GM21786 (cell line): ENCODE results near the gene CHCHD10.

ENCODE experiments used
- ATAC-seq: cut with Tn5 transposase; IDR thresholded peaks from one replicate; pipeline ENCODE4 v1.9.1; 2021; ENCODE audit not compliant: unreplicated experiment

Gene CHCHD10

DNA sequence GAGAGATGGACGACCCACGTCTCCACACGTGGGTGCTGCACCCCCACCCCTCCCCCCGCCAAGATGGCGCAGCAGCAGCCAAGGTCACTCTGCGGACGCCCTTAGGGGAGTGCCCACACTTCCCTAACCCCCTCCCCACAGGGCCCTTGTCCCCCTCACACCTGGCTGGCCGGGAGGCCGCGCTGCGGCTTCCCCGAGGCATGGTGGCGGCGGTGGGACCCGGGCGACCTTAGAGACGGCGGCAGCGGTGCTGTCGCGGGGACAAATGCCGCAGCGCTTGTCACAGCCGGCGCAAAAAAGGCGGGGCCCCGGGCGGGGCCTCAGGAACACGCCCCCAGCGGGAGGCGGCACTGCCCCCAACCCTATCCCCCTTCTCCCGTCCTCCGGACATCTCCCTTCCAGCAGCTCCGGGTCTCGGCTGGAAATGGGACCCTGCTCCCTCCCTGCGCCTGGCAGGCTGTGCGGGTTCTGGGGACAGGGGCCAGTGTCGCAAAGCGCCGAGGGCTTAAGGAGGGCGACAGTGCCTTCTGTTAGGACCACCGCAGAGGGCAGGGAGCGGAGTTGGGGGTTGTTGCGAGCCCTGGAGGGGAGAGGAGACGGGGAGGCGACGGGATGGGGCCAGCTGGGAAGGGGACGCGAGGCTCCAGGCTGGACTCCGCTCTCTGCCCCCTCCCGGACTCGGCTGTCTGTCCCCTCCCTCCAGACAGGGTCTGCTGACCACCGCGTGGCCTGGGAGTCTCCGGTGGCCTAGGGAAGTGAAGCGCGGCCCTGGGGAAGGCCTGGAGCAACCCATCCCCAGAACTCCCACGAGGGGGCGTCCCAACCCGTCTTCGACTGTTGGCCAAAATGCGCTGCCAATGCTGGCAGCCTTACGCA lies at the start of gene CHCHD10:
Gene CHCHD10, minus strand, starts transcription at position 300 of the 876 bp plus-strand sequence. Its CDS starts 98 bp downstream, at position 202.
- peak; percentile 51 for ATAC-seq

DNA sequence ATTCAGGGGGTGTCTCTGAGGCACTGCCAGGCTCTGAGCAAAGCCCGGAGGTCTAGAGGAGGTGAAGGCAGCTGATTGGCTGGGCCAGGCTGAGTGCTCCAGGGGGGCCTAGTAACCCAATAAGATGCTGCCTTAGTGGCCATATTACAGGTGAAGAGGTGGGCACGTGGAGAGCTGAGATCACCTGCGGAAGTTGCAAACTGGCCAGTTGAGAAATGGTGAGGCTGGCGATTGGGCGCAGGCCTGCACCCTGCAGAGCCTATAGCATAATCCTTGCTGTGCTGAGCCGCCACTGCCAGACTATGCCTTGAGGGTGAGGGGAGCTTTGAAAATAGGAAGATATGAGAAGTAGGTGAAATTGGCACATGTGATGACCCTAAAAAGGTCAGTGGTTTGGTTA lies 49.4 kb upstream of the CHCHD10 start:
- no peak for ATAC-seq

DNA sequence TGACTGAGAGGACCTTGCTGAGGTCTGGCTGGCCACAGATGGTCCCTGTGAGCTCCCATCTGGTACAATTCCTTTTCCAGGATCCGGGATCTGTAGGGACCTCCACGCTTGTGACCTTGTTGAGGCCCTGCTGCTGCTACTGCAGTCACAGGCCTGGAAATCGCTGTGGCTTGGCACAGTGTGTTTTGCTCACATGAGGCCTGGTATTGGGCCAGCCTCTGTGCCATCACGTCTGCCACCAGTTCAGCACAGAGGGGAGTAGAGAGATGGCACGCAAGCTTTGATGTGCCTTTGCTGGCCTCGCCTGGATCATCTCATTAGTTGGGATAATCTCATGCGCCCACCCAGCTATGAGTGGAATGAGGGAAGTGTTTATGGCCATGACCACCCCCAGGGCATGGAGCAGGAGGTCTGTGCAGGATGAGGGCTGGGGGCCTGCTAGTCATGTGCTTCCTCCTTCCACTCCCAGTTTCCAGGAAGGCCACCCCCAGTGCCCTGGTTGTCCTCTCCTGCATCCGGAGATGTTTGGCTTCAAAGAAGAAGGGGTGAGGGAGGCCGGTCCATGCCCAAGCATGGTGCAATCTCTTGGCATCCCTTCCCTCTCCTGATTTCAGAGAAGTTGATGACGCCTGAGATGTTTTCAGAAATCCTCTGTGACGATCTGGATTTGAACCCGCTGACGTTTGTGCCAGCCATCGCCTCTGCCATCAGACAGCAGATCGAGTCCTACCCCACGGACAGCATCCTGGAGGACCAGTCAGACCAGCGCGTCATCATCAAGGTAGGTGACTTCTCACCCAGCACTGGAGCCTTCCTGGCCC lies 48.6 kb upstream of the CHCHD10 start:
- ATAC-seq: no peak

DNA sequence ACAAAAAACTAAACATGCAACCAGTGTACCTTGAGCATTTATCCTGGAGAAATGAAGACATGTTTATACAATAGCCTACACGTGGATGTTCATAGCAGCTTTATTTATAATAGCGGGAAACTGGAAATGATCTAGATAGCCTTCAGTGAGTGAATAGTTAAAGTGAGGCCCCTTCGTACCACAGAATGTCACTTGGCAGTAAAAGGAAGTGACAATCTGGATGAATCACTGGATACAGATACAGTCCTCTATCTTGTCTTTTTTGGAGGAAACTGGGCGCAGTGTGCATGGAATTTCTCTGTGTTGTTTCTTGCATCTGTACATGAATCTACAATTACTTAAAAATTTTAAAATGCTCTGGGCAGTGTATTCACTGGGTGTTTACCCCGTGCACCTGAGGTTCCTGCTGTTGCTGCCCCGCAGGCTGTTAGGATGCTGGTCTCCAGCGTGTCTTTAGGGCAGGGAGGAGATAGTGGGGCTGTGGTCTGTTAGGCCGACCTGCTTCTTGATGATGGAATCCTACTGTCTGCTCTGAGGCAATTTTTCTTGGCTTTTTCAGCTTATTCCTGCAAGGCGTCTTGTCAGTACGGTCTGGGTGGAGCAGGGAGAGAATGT lies 47.9 kb upstream of the CHCHD10 start:
- ATAC-seq: no peak

DNA sequence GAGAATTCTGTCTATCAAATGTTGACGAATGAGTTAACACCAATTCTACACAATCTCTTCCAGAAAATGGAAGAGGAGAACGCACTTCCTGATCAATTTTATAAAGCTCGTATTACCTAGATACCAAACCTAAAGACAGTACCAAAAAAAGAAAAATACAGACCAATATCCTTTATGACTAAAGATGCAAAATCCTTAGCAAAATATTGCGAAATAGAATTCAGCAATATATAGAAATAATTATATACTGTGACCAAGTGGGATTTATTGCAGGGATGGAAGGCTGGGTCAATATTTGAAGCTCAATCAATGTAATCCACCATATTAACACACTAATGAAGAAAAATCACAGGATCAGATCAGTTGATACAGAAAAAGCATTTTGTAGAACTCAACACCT lies 44.6 kb upstream of the CHCHD10 start:
- no peak for ATAC-seq

DNA sequence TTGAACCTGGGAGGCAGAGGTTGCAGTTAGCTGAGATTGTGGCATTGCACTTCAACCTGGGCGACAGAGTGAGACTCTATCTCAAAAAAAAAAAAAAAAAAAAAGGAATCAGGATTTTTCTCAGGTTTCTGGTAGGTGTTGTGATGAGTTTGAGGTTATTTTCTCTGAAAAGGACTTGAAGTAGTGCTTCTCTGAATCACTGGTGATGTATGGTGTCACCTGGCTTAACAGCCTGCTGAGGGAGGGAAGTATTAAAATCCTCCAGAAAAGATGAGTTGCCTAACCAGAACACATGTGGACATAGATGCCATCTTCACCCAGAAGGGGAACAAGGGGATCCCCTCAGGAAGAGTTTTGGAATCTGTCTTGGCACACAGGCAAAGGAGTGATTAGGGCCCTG lies 39.1 kb upstream of the CHCHD10 start:
- no peak for ATAC-seq

DNA sequence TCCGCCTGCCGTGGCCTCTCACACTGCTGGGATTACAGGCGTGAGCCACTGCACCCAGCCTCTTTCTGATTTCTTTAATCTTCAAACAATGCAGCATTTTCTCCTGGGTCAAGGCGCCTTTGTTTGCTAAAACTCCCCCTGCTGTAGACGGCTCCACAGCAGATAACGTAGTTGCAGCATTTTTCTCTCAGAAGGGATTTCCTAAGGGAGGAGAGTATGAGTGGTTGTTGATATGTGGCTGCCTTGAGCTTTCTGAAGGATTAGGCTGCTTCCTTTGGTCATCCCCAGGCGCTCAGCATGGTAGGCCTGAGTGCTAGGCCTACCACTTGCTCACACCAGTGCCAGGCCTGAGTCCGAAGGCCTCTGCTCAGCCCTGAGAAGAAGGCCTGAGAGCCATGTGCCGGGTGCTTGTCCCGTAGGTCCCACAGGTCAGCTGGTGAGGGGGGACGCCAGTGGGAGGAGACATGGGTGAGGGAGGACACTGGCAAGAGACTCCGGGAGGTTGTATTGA lies 37.1 kb upstream of the CHCHD10 start:
- ATAC-seq: no peak

DNA sequence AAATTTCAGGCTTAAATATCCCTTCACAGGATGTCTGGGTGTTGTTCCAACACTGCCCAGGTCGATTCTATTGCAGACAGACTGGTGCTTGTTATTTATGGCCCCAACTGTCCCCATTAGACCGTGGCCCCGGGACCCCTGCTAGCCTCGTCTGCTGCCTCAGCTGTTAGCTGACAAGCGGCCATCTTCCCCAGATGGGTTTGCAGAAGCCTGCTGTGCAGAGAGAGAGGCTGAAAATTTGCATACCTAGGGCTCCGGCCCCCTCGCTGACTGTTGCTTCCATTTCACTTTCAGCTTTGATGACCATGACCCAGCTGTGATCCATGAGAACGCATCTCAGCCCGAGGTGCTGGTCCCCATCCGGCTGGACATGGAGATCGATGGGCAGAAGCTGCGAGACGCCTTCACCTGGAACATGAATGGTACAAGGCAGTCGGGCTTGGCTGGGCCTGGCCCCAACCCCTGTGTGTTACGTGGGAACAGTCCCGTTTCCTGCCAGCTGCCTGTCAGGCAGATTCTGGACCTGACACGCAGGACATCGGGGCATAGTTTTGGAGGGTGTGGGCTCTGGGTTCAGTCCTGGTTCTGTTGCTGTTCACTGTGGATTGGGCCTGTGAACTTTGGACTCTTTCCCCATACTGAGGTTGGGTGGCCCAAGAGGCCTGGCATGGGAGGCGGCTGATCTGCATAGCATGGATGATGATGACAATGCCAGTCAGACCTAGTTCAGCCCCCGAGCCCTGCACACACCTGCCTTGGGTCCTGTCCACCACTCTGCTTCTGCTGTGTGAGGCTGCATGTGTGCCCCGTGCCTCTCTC lies 35.4 kb upstream of the CHCHD10 start:
- ATAC-seq: no peak

DNA sequence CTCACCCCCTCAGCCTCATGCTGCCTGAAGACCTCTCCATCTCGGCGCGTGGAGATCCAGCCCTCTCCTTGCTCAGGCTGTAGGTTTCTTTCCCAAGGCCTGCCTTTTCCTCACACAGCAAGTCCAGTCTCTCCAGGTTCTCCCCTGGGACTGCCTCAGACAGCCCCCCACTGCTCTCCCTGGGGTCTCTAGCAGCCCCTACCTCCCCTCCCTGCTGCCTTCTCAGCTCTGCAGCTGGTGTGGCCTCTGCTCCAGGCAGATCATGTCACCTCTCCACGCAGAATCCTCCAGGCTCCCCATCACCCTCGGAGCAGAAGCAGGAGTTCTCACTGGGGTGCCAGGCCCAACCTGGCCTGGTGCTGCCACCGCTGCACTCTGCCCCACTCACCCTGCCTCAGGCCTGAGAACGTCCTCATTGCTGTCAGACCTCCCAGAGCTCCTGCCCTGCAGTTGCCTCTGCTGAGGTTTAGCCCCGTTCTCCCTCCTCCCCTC lies 34.2 kb upstream of the CHCHD10 start:
- ATAC-seq: no peak

DNA sequence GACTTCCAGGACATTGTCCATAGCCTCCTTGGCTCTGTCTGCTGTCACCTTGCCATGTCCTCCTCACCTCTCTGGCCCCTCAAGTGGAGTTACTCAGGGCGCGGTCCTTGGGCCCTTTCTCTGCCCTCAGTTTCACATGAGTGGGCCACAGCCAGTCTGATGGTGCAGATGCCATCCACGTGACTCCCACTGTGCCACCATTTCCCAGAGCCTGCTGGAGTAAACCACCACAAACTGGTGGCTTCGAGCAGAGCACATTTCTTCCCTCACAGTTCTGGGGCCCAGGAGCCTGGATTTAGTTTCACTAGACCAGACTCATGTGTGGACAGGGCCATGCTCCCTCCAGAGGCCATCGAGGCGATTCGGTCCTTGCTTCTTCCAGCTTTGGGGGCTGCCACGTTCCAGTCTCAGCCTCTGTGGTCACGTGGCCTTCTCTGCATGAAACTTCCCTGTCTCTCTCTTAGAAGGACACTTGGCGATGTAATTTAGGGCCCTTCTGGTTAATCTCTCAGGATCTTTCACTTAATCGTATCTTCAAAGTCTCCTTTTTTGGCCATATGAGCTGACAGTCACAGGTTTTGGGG lies 33.6 kb upstream of the CHCHD10 start:
- no peak for ATAC-seq

DNA sequence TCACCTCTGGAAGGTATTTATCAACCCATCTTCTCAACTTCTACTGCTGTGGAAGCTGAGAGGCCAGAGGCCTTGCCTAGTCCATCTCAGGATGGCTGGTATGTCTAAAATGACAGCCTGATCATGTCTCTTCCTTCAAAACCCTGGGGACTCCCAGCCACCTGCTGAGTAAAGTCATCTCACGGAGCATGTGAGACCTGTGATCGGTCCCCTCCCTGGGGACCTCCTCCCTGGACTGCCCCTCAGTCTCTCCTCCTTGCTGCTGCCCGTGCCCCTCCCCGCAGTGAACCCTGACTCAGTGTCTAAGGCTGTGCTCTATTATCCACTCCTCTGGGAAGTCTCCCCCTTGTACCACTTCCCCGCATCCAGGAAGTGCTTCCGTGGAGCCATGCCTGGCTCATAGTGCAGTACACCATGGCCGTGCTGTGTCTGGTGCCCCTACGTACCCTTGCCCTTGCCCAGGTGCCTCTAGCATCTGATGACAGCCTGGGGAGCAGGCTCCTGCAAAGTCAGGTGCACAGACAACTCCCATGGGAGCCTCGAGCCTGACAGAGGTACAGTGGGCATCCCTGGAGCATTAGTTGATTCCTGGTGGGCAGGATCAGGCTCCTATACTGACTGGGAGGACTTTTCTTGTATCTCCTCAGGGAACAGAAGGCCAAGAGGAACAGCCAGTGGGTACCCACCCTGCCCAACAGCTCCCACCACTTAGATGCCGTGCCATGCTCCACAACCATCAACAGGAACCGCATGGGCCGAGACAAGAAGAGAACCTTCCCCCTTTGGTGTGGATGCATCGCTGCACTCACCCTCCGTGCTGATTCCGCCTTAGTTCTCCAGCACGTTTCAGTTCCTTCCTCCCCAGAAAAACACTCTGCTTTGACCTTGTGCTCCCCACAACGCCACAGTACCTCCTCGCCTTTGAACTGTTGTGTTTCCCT lies 32.8 kb upstream of the CHCHD10 start:
- ATAC-seq: peak; percentile 67

DNA sequence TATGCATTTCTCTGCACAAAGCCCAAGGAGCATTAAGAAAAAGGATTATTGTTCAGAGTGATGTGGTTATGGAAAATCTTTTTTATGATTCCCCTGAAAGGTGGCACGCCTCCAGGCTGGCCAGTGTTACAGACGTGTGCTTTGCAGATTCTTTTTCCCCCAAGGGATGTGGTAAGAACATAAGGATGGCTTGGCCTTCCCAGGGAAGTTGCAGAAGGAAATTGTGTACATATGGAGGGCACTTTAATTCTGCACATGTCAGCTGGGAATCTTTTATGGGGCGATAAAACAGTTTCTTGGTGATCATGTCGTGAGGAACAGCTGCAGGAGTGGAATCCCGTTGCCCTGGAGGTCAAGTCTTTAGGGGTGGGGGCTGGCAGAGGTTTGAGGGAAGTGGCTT lies 28.7 kb upstream of the CHCHD10 start:
- no peak for ATAC-seq

DNA sequence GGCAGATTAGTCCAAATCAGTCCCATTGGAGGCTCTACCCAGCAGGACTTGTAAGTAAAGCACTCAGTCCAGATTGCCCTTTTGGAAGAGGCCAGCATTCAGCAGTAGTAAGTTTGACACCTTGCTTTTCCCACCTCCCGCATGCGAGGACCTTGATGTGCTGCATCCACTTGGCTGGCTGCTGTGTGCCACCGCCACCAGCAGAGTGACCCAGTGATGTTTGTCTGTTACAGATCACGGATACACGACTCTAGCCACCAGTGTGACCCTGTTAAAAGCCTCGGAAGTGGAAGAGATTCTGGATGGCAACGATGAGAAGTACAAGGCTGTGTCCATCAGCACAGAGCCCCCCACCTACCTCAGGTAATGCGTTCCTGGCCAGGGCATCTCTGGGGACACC lies 25.6 kb upstream of the CHCHD10 start:
- no peak for ATAC-seq

DNA sequence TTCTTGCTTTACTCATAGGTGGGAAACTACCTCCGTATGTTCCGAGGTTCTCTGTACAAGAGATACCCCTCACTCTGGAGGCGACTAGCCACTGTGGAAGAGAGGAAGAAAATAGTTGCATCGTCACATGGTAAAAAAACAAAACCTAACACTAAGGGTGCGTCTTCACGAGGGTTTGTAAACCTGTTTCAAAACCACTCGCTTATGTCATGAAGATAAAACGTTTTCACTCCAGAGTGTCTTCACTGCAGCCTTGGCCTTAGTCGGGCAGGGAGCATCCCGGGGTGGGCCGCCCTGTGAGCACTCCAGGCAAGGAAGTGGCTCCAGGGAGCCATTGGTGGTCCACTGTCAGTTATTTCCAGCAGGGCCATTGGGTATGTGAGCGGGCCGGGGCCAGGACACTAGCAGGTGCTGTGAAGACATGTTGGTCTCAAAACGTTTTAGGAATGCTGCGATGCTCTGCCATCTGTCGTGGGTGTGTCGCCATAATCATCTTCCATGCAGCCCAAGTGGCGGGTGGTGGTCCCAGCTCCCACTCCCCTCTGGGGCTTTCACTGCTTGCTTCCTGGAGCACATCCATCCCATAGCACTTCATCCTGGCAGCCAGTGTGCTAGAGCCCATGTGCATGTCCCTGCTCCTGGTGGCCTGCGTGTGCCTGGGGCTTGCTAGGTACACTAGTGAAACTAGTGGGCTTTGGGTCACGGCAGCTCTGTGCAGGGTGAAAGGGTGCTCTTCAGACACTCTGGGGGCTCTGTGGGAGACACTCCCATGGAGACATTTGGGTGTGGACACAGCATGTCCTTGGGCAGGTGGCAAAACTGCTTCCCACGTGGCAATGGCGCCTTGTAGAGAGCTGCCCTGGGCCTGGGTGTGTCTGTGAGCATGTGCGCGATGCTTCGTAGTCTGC lies 24.2 kb upstream of the CHCHD10 start:
- no peak for ATAC-seq

DNA sequence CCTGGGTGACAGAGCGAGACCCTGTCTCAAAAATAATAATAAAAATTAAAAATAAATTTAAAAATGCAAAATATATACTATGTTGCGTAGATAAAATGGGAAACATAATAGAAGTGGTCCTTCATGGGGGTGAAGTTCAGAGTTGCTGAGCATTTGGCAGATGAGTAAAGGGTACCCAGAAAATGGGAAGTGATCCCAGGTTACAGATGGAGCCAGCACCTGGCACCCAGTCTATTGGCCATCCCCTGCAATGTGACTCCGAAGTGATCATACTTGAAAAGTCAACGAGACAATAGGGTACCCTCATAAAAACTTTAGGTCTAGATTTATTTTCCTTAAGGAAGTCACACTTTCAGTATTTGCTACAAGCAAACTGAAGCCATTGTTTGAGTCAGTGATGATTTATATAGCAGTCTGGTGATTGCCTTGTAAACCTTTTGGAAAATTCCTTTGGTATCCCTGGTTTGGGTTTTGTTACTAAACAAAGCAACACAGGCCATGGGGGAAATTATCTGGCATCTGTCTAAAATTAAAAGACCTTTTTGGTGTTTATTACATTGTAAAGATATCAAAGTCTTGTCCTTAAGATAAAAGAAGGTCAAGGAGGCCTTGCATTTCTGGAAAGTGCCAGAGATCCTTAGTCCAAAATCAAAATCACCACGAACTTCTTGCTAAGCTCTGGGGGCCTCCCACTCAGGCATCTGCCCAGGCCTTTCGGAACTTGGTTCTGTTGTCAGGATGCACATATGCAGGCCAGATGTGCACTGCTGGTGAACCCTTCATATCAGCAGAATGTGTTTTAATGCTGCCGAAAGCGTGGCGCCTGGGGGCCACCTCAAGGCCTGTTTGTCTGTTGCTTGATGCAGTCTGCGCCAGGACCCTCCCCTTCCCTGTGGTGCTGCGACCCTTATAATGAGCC lies 23.3 kb upstream of the CHCHD10 start:
- ATAC-seq: no peak

DNA sequence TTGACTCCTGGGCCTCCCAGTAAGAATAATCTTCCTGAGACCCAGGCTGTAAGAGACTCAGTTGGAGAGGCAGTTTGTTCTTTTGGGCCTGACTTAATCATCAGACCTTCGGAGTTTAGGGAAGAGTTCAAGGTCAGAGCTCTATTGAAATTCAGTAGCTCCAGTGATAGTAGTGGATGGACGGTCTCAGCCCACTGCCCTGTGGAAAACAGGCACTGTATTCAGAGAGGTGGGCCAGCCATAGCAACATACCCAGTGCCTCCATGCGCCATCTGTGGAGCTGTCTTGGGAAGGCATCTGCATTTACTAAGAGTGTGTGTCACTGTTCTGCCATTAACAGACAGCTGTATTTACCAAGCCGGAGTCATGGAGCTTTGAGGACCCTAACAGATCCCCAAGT lies 21.9 kb upstream of the CHCHD10 start:
- no peak for ATAC-seq

DNA sequence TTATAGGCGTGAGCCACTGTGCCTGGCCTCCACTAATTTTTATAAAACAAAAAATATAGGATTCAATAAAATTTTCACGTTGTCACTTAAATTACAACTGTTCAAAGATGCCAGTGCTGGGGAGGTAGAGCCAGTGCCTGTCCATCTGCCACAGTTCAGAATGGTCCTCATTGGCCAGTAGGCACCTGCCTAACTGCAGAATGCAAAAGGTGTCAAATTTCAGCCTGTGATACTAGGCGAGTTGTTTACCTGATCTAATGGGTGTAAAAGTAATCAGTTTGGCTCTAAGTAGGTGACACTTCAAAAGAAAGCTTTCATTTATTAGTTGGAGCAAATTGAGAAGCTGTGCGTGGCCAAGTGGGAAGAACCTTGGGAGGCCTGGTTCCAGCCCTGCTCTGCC lies 21.3 kb upstream of the CHCHD10 start:
- ATAC-seq: no peak
